Esophagus muscularis mucosa (tissue), 4 donors: Measurements from ENCODE around the gene KIFC1. TPM values are rescaled to one million over a fixed set of nuclear protein-coding genes. Genes with fewer than 3 reads are reported as not detected.

Source experiments
- DNase-seq: peaks from one replicate; pipeline ENCODE4 v3.0.0-alpha.2; 2017; ENCODE audit errors: extremely low spot score
- H3K27ac ChIP-seq, 4 donors: fragments of 200-600 bp; sonication (generic); replicated peaks in 1 of 4; 1 replicate in 3 of 4; 2 replicates in 1 of 4; pipeline ENCODE4 v1.5.1; 2016 to 2019; ENCODE audit warnings: mild to moderate bottlenecking in 1 of 4
- H3K27me3 ChIP-seq, 4 donors: fragments of 200-600 bp; sonication (generic); one replicate each; pipeline versions ENCODE4 v1.5.1 to v1.6.0; 2016 to 2019
- H3K36me3 ChIP-seq, 4 donors: fragments of 200-600 bp; sonication (generic); one replicate each; pipeline ENCODE4 v1.5.1; 2016 to 2019
- H3K4me1 ChIP-seq, 4 donors: fragments of 200-600 bp; sonication (generic); one replicate each; pipeline ENCODE4 v1.5.1; 2016 to 2019
- H3K4me3 ChIP-seq, 4 donors: fragments of 200-600 bp; sonication (generic); 1 replicate in 2 of 4; 2 replicates in 2 of 4; pipeline ENCODE4 v1.5.1; 2016 to 2019; ENCODE audit warnings: mild to moderate bottlenecking in 4 of 4, moderate library complexity in 1 of 4
- H3K9me3 ChIP-seq, 4 donors: fragments of 200-600 bp; sonication (generic); 1 replicate in 3 of 4; 2 replicates in 1 of 4; pipeline ENCODE4 v1.5.1; 2016 to 2019
- EP300 ChIP-seq: sonication (generic); formaldehyde crosslinking; IDR thresholded peaks from one replicate; pipeline ENCODE4 v1.6.1; 2017; ENCODE audit warnings: antibody characterized with exemption
- POLR2A ChIP-seq: fragments of 450-650 bp; IDR thresholded peaks from one replicate; pipeline ENCODE4 v1.6.1; 2017; ENCODE audit warnings: antibody characterized with exemption, moderate library complexity, mild to moderate bottlenecking, low read depth
- POLR2AphosphoS5 ChIP-seq, 2 donors: sonication (generic); formaldehyde crosslinking; IDR thresholded peaks; one replicate each; pipeline ENCODE4 v1.6.1; 2017; ENCODE audit warnings: antibody characterized with exemption in 2 of 2
- WGBS: methylation state at CpG from one replicate; pipeline ENCODE4 v1.1.5; 2018; 5-methylcytosine and 5-hydroxymethylcytosine counted together
- intact Hi-C: fragments of 100-400 bp; cut with DNase I; formaldehyde crosslinking; loops from one replicate; pipeline ENCODE4 v1.15.1; 2023
- total RNA-seq, 4 donors: library from RNA; depleted of rRNA; stranded (reverse); fragments of >200 nt; gene quantifications; one replicate each; pipeline versions ENCODE4 v1.1.0 to v1.2.1, GENCODE V29; 2016
- TF ChIP-seq, protein P1 (sequence below), 3 experiments: fragments of 200-600 bp in 2 of 3; fragments of 450-650 bp in 1 of 3; sonication (generic) in 2 of 3; IDR thresholded peaks; one replicate each; pipeline ENCODE4 v1.5.1; 2017 to 2019; ENCODE audit warnings: antibody characterized with exemption in 3 of 3, mild to moderate bottlenecking in 2 of 3, moderate library complexity in 1 of 3

Gene KIFC1
- total RNA-seq, 4 donors from 2014 or later = 0.39 to 1.1 (median 0.42) TPM; not detected in 1

GRCh38 chr6:33415831-33416230, 24.2 kb downstream of the KIFC1 start:
- Histone ChIP-seq H3K27ac (peak overlapping the region; percentile 16 to 96 (median 96)), H3K27me3 (no peaks in the 10 kb centered on the region), H3K4me3 (no peak overlapping the region), H3K4me1 (peaks cover 43 to 89% (median 87%) of the 10 kb centered on the region in 4 donors), H3K9me3 (no peaks in the 10 kb centered on the region), H3K36me3 (peaks cover 24 to 47% (median 46%) of the 10 kb centered on the region in 4 donors)
- WGBS = 68% methylated on average over 9 of the region's 9 CpGs
- DNase-seq = no peak
- intact Hi-C loops = no loop called here
- TF ChIP-seq EP300 (no peak), POLR2AphosphoS5 (IDR thresholded peaks at IDR 0.05) (no peak), POLR2A (no peak)
- TF ChIP-seq, protein P1, sequence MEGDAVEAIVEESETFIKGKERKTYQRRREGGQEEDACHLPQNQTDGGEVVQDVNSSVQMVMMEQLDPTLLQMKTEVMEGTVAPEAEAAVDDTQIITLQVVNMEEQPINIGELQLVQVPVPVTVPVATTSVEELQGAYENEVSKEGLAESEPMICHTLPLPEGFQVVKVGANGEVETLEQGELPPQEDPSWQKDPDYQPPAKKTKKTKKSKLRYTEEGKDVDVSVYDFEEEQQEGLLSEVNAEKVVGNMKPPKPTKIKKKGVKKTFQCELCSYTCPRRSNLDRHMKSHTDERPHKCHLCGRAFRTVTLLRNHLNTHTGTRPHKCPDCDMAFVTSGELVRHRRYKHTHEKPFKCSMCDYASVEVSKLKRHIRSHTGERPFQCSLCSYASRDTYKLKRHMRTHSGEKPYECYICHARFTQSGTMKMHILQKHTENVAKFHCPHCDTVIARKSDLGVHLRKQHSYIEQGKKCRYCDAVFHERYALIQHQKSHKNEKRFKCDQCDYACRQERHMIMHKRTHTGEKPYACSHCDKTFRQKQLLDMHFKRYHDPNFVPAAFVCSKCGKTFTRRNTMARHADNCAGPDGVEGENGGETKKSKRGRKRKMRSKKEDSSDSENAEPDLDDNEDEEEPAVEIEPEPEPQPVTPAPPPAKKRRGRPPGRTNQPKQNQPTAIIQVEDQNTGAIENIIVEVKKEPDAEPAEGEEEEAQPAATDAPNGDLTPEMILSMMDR (IDR thresholded peaks at IDR 0.05) = no peak

GRCh38 chr6:33416386-33417127, 24.9 kb downstream of the KIFC1 start:
- peak overlapping the region; percentile 89 to 96 (median 96) for H3K27ac ChIP-seq
- WGBS = 51% methylated on average over 12 of the region's 12 CpGs

GRCh38 chr6:33417128-33417902, 25.7 kb downstream of the KIFC1 start:
- TF ChIP-seq POLR2AphosphoS5 (IDR thresholded peaks at IDR 0.05) (peak in 1 of 2 donors; percentile 53), EP300 (no peak)
- TF ChIP-seq, protein P1 (IDR thresholded peaks at IDR 0.05) = no peak
- Histone ChIP-seq H3K27ac (peak overlapping the region; percentile 89 to 96 (median 96)), H3K36me3 (peaks cover 24 to 44% (median 43%) of the 10 kb centered on the region in 4 donors), H3K9me3 (no peaks in the 10 kb centered on the region), H3K27me3 (no peaks in the 10 kb centered on the region), H3K4me3 (peak overlapping the region; percentile 65 to 80 (median 74)), H3K4me1 (peaks cover 34 to 86% (median 82%) of the 10 kb centered on the region in 4 donors)
- WGBS = 2% methylated on average over 18 of the region's 25 CpGs
- intact Hi-C loops = no loop called here
- DNase-seq = no peak

More at GRCh38 chr6:33416386-33417127, 24.9 kb downstream of the KIFC1 start:
- H3K4me3 ChIP-seq = peak overlapping the region; percentile 65 to 80 (median 74)
- peaks cover 24 to 47% (median 46%) of the 10 kb centered on the region in 4 donors for H3K36me3 ChIP-seq
- no peak for DNase-seq
- intact Hi-C loops = no loop called here
- H3K9me3 ChIP-seq = no peaks in the 10 kb centered on the region
- no peaks in the 10 kb centered on the region for H3K27me3 ChIP-seq
- TF ChIP-seq EP300 (no peak), POLR2AphosphoS5 (IDR thresholded peaks at IDR 0.05) (no peak), POLR2A (no peak)
- TF ChIP-seq, protein P1 (IDR thresholded peaks at IDR 0.05) = no peak
- peaks cover 41 to 92% (median 88%) of the 10 kb centered on the region in 4 donors for H3K4me1 ChIP-seq

GRCh38 chr6:33417903-33418689, 26.5 kb downstream of the KIFC1 start, which contains the start of gene CUTA:
CUTA (minus strand) TSS chr6:33418107; CDS start chr6:33418000, 107 bp downstream.
- peaks cover 17 to 36% (median 35%) of the 10 kb centered on the region in 4 donors for H3K36me3 ChIP-seq
- intact Hi-C loops = no loop called here
- 0% methylated on average over 2 of the region's 51 CpGs for WGBS
- peaks cover 31 to 80% (median 74%) of the 10 kb centered on the region in 4 donors for H3K4me1 ChIP-seq
- no peaks in the 10 kb centered on the region for H3K27me3 ChIP-seq
- H3K27ac ChIP-seq = peak within 1 kb of the TSS; percentile 89 to 96 (median 96)
- TF ChIP-seq POLR2A (peak; percentile 70), EP300 (no peak), POLR2AphosphoS5 (IDR thresholded peaks at IDR 0.05) (peak; percentile 97 to 98)
- TF ChIP-seq, protein P1 (IDR thresholded peaks at IDR 0.05) = peak in 2 of 3 experiments; percentile 21 to 39
- H3K9me3 ChIP-seq = no peaks in the 10 kb centered on the region
- peak within 1 kb of the TSS; percentile 65 to 80 (median 74) for H3K4me3 ChIP-seq
- DNase-seq = peak; percentile 100
